Erythroblast (primary cell): Measurements from ENCODE around the gene NCS1.
"Not testable (repeated sequence)": the region's sequence is repeated elsewhere in the genome, so short reads cannot be mapped to it uniquely, and the experiment has no call there.

ENCODE experiments used
- DNase-seq, 2 experiments: peaks; one replicate each; lab custom pipeline; 2025; lab: John Stamatoyannopoulos, UW
- GATA1 ChIP-seq: IDR thresholded peaks from 2 replicates; pipeline ENCODE4 v1.6.1; 2011; ENCODE audit warnings: low read depth, mild to moderate bottlenecking, control low read depth, low read length, moderate library complexity
- POLR2A ChIP-seq: IDR thresholded peaks from 2 replicates; pipeline ENCODE4 v1.6.1; 2011; ENCODE audit warnings: mild to moderate bottlenecking, low read length

Gene NCS1

GRCh38 chr9:130262061-130262745 is 90.0 kb downstream of the NCS1 start:
- no peak for DNase-seq
- TF ChIP-seq GATA1 (no peak), POLR2A (no peak)

GRCh38 chr9:130262771-130263170 is 90.6 kb downstream of the NCS1 start:
- DNase-seq = no peak
- TF ChIP-seq GATA1 = no peak
- TF ChIP-seq POLR2A = no peak

GRCh38 chr9:130263601-130264413 is 91.6 kb downstream of the NCS1 start:
- TF ChIP-seq GATA1 = no peak
- no peak for TF ChIP-seq POLR2A
- no peak for DNase-seq

- no peak for TF ChIP-seq GATA1
- no peak for TF ChIP-seq POLR2A
- no peak for DNase-seq
These were observed 92.5 kb downstream of the NCS1 start for GRCh38 chr9:130264414-130265350.

- TF ChIP-seq POLR2A = no peak
- TF ChIP-seq GATA1 = no peak
- DNase-seq = no peak
These were observed 93.4 kb downstream of the NCS1 start, which contains the start of gene HMCN2 for GRCh38 chr9:130265431-130266235. HMCN2 (plus strand) TSS chr9:130265760; CDS start chr9:130265879, 119 bp downstream.

GRCh38 chr9:130266236-130267098 is 94.3 kb downstream of the NCS1 start:
- no peak for TF ChIP-seq GATA1
- TF ChIP-seq POLR2A = no peak
- DNase-seq = no peak

- no peak for DNase-seq
- TF ChIP-seq GATA1 (no peak), POLR2A (no peak)
These were observed 95.7 kb downstream of the NCS1 start for GRCh38 chr9:130267930-130268329.

GRCh38 chr9:130268521-130269211 is 96.5 kb downstream of the NCS1 start:
- DNase-seq = no peak
- TF ChIP-seq POLR2A = no peak
- no peak for TF ChIP-seq GATA1

GRCh38 chr9:130271473-130271872 is 99.3 kb downstream of the NCS1 start:
- DNase-seq = no peak
- TF ChIP-seq GATA1 (no peak), POLR2A (no peak)

GRCh38 chr9:130275156-130275555 is 103.0 kb downstream of the NCS1 start:
- TF ChIP-seq POLR2A (no peak), GATA1 (no peak)
- DNase-seq = no peak

- TF ChIP-seq GATA1 (no peak), POLR2A (no peak)
- DNase-seq = no peak
These were observed 103.9 kb downstream of the NCS1 start for GRCh38 chr9:130276121-130276520.

- DNase-seq = no peak
- TF ChIP-seq GATA1 (no peak), POLR2A (no peak)
These were observed 104.8 kb downstream of the NCS1 start for GRCh38 chr9:130276955-130277354.

- DNase-seq = not testable (repeated sequence)
These were observed 105.3 kb downstream of the NCS1 start for GRCh38 chr9:130277525-130277924.
